VCaP (cell line): ENCODE results near the gene MRPL33.

Source experiments
- H3K27ac ChIP-seq: fragments of 450-650 bp; 2 replicates; pipeline ENCODE4 v1.5.1; 2017
- CTCF ChIP-seq: fragments of 450-650 bp; conservative IDR thresholded peaks from 2 replicates; pipeline ENCODE4 v1.5.1; 2017; ENCODE audit warnings: mild to moderate bottlenecking, moderate library complexity

The MRPL33 gene

GRCh38 chr2:27736031-27736889 is 35.3 kb upstream of the MRPL33 start:
- TF ChIP-seq CTCF, result no peak

GRCh38 chr2:27736890-27737204 is 34.7 kb upstream of the MRPL33 start:
- TF ChIP-seq CTCF, result no peak

More at GRCh38 chr2:27736031-27736889, 35.3 kb upstream of the MRPL33 start:
- H3K27ac ChIP-seq, result no peak overlapping the region

GRCh38 chr2:27737676-27738348 is 33.7 kb upstream of the MRPL33 start:
- no peak overlapping the region for H3K27ac ChIP-seq
- TF ChIP-seq CTCF, result no peak

More at GRCh38 chr2:27736890-27737204, 34.7 kb upstream of the MRPL33 start:
- no peak overlapping the region for H3K27ac ChIP-seq

GRCh38 chr2:27738349-27739057 is 33.0 kb upstream of the MRPL33 start:
- no peak for TF ChIP-seq CTCF
- no peak overlapping the region for H3K27ac ChIP-seq

- H3K27ac ChIP-seq, result no peak overlapping the region
- no peak for TF ChIP-seq CTCF
Observed at GRCh38 chr2:27739058-27739373, 32.5 kb upstream of the MRPL33 start.

- no peak overlapping the region for H3K27ac ChIP-seq
Observed at GRCh38 chr2:27741673-27742072, 29.8 kb upstream of the MRPL33 start.

More at GRCh38 chr2:27741673-27742072, 29.8 kb upstream of the MRPL33 start:
- TF ChIP-seq CTCF, result no peak
